DOHH2 (cell line): ENCODE measurements around the gene STARD13.

Experiments used
- H3F3A ChIP-seq: fragments of 200-600 bp; sonication (generic), shearing (Covaris generic); 2 replicates; pipeline ENCODE4 v1.6.0; 2016; ENCODE audit warnings: antibody characterized with exemption, mild to moderate bottlenecking; ENCODE audit not compliant: control insufficient read depth, insufficient read depth
- H3K27ac ChIP-seq: fragments of 200-600 bp; sonication (generic); 2 replicates; pipeline ENCODE4 v1.5.1; 2014; ENCODE audit warnings: low read depth, mild to moderate bottlenecking, low read length, moderate library complexity
- H3K27me3 ChIP-seq: fragments of 200-600 bp; sonication (generic); 2 replicates; pipeline ENCODE4 v1.6.1; 2014; ENCODE audit warnings: mild to moderate bottlenecking, low read length, mixed read lengths; ENCODE audit not compliant: control insufficient read depth
- H3K36me3 ChIP-seq: fragments of 200-600 bp; sonication (generic); 2 replicates; pipeline ENCODE4 v1.6.1; 2014; ENCODE audit warnings: mild to moderate bottlenecking, low read length, moderate library complexity, mixed read lengths; ENCODE audit not compliant: control insufficient read depth
- H3K4me1 ChIP-seq: fragments of 200-600 bp; sonication (generic); 2 replicates; pipeline ENCODE4 v1.6.1; 2014; ENCODE audit warnings: mild to moderate bottlenecking, low read length, mixed read lengths; ENCODE audit not compliant: control insufficient read depth
- H3K4me2 ChIP-seq: fragments of 200-600 bp; sonication (generic); 2 replicates; pipeline ENCODE4 v1.6.0; 2014; ENCODE audit warnings: mild to moderate bottlenecking, low read length, moderate library complexity
- H3K4me3 ChIP-seq: fragments of 200-600 bp; sonication (generic); 2 replicates; pipeline ENCODE4 v1.5.1; 2014; ENCODE audit warnings: mild to moderate bottlenecking, low read length, mixed read lengths
- H3K79me2 ChIP-seq: fragments of 200-600 bp; sonication (generic); 2 replicates; pipeline ENCODE4 v1.6.1; 2014; ENCODE audit warnings: mild to moderate bottlenecking, low read length, mixed read lengths; ENCODE audit not compliant: control insufficient read depth
- H3K9me2 ChIP-seq: fragments of 200-600 bp; sonication (generic); replicated peaks from 2 replicates; pipeline ENCODE4 v1.6.1; 2014; ENCODE audit warnings: mild to moderate bottlenecking, low read length, mixed read lengths; ENCODE audit not compliant: control insufficient read depth
- H3K9me3 ChIP-seq: fragments of 200-600 bp; sonication (generic); 2 replicates; pipeline ENCODE4 v1.6.1; 2014; ENCODE audit warnings: antibody characterized with exemption, low read length, mixed read lengths; ENCODE audit not compliant: control insufficient read depth, insufficient read depth
- H4K20me1 ChIP-seq: fragments of 200-600 bp; sonication (generic); 2 replicates; pipeline ENCODE4 v1.6.0; 2014; ENCODE audit warnings: low read depth, mild to moderate bottlenecking, antibody characterized with exemption, low read length, moderate library complexity; ENCODE audit not compliant: control insufficient read depth, insufficient read depth
- CTCF ChIP-seq: fragments of 200-600 bp; sonication (generic); IDR thresholded peaks from one replicate; pipeline ENCODE4 v1.5.1; 2014; ENCODE audit warnings: antibody characterized with exemption, mild to moderate bottlenecking, low read depth, low read length; ENCODE audit not compliant: poor library complexity, severe bottlenecking
- EZH2phosphoT487 ChIP-seq: fragments of 200-600 bp; sonication (generic); IDR thresholded peaks from 2 replicates; pipeline ENCODE4 v1.6.1; 2017; ENCODE audit warnings: borderline replicate concordance, mild to moderate bottlenecking, antibody characterized with exemption, low read length, moderate library complexity, mixed read lengths

Gene STARD13

GRCh38 chr13:33249894-33250293 is 35.7 kb downstream of the STARD13 start:
- Histone ChIP-seq H4K20me1 (no peaks in the 10 kb centered on the region), H3K4me3 (no peak overlapping the region), H3K27me3 (no peaks in the 10 kb centered on the region), H3K9me2 (no peaks in the 10 kb centered on the region), H3F3A (no peaks in the 10 kb centered on the region), H3K4me2 (no peak overlapping the region), H3K79me2 (no peaks in the 10 kb centered on the region), H3K9me3 (no peaks in the 10 kb centered on the region), H3K36me3 (no peaks in the 10 kb centered on the region), H3K27ac (no peak overlapping the region), H3K4me1 (no peaks in the 10 kb centered on the region)
- no peak for TF ChIP-seq EZH2phosphoT487
- no peak for TF ChIP-seq CTCF

GRCh38 chr13:33249066-33249465 is 36.5 kb downstream of the STARD13 start:
- H3K4me1 ChIP-seq, result no peaks in the 10 kb centered on the region
- H3K79me2 ChIP-seq, result no peaks in the 10 kb centered on the region
- no peaks in the 10 kb centered on the region for H3F3A ChIP-seq
- TF ChIP-seq EZH2phosphoT487, result no peak
- no peak for TF ChIP-seq CTCF
- no peaks in the 10 kb centered on the region for H4K20me1 ChIP-seq
- H3K27me3 ChIP-seq, result no peaks in the 10 kb centered on the region
- no peaks in the 10 kb centered on the region for H3K9me2 ChIP-seq
- H3K4me3 ChIP-seq, result no peak overlapping the region
- no peak overlapping the region for H3K27ac ChIP-seq
- no peaks in the 10 kb centered on the region for H3K9me3 ChIP-seq
- H3K36me3 ChIP-seq, result no peaks in the 10 kb centered on the region
- H3K4me2 ChIP-seq, result no peak overlapping the region

GRCh38 chr13:33245505-33246158 is 39.9 kb downstream of the STARD13 start:
- Histone ChIP-seq H3K9me2 (no peaks in the 10 kb centered on the region), H3K27me3 (no peaks in the 10 kb centered on the region), H3K4me3 (no peak overlapping the region), H3F3A (no peaks in the 10 kb centered on the region), H3K27ac (no peak overlapping the region), H3K4me2 (no peak overlapping the region), H3K4me1 (no peaks in the 10 kb centered on the region), H3K79me2 (no peaks in the 10 kb centered on the region), H3K9me3 (no peaks in the 10 kb centered on the region), H4K20me1 (no peaks in the 10 kb centered on the region), H3K36me3 (no peaks in the 10 kb centered on the region)
- no peak for TF ChIP-seq CTCF
- no peak for TF ChIP-seq EZH2phosphoT487

GRCh38 chr13:33244907-33245287 is 40.7 kb downstream of the STARD13 start:
- Histone ChIP-seq H3K9me3 (no peaks in the 10 kb centered on the region), H3K36me3 (no peaks in the 10 kb centered on the region), H3K27me3 (no peaks in the 10 kb centered on the region), H3K4me3 (no peak overlapping the region), H3K9me2 (no peaks in the 10 kb centered on the region), H3K27ac (no peak overlapping the region), H3K79me2 (no peaks in the 10 kb centered on the region), H3F3A (no peaks in the 10 kb centered on the region), H3K4me1 (no peaks in the 10 kb centered on the region), H4K20me1 (no peaks in the 10 kb centered on the region), H3K4me2 (no peak overlapping the region)
- no peak for TF ChIP-seq CTCF
- TF ChIP-seq EZH2phosphoT487, result no peak
